ENCODE data around the gene ANTXR1.

Gene ANTXR1

DNA sequence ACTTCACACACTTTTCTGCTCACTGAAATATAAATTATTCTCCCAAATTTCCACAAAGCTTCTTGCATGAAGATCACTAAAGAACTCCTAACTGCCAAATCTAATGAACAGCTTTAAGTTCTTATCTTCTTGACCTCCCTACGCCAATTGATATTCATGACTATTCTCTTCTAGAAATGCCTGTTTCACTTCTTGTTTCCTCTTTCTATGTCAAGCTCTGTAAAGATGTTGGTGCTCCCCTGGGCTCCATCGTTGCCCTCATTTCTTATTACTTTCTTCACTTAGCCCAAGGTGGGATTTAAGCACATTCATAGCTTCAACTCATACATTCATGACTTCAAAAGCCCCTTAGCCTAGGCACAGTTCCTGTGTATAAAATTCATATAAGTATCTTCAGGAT lies 9.2 kb upstream of the ANTXR1 start:
- no peak for DNase-seq

DNA sequence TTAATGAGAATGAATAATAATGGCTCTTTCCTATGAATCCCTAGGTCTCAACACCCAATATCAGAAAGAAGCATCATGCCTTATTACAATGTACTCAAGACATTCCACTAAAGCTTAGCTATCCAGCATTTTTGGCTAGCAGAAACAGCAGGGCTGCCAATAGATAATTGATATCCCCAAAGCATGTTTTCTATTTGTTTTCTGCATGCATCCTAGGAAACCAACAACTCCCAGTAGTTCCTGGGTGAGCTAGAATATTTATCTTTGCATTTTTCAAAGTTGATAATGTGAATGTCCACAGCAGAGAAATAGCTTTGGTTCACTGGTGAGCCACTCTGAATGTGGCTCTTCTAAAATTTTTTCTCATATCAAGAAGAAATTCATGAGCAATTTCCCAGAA lies 5.8 kb upstream of the ANTXR1 start:
- no peak for DNase-seq

DNA sequence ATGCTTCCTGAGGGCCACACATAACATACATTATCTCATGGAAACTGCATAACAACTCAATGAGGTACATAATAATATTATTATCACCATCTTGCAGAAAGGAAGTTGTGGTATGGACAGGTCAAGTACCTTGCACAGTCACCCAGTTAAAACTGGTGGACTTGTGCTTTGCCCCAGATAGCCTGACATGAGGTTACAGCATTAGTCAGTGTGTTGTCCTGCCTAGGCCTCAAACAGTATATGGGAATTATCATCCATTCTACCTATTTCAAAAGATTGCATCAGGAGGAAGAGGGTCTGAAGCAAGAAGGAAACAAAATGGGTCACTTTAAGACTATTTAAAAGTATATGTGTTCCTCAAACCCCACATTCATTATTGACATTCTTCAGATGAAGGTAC lies 5.4 kb upstream of the ANTXR1 start:
- DNase-seq = no peak

DNA sequence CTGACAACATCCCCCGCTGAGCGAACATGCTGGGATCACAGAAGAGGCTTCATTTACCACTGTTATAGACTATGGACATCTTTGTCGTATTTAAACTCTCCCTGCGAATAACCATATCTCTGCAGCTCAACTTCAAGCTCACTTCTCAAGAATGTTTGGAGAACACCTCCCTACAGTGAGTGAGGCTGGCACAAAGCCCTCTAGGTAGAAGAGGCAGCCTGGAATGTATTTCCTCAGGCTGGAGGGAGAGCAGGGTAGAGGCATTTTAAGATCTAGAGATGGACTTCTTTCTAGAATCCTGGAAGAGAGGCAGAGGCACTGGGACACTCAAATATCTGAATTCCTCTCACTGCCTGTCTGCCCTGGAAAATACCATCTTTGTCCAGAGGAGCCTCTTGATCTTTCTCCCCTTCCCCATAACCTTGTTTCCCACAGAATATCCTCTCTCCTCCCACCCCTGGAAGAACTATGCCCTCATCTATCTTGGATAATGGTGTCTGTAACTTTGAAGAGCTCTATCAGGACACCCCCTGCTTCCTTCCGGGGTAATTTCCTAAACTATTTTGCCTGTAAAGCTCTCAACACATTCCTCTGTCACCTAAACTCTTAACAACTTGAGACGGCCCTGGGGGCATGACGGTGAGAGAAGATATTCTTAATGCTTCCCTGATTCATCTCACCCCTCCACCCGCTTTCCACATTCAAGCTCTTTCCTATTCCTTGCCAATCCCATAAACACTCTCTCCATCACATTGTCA lies 2.4 kb upstream of the ANTXR1 start:
- no peak for DNase-seq

DNA sequence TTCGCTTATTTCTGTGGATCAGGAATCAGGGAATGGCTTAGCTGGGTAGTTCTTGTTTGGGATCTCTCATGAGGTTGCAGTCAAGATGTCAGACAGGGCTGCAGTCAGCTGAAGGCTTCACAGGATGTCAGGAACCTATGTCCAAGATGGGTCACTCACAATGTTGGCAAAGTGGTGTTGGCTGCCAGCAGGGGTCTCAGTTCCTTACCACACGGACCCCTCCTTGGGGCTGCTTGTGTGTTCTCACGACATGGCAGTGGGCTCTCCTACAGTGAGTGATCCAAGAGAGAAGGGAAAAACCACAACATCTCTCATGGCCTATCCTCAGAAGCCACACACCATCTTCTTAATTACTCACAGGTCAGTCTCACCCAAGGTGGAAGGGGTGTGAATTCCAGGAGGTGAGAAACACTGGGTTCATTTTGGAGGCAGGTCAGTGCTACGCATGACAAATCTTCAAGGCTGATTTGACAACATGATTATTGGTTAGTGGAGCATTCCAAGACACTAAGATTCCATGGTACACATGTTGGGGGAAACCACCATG lies 1.3 kb upstream of the ANTXR1 start:
- no peak for DNase-seq

DNA sequence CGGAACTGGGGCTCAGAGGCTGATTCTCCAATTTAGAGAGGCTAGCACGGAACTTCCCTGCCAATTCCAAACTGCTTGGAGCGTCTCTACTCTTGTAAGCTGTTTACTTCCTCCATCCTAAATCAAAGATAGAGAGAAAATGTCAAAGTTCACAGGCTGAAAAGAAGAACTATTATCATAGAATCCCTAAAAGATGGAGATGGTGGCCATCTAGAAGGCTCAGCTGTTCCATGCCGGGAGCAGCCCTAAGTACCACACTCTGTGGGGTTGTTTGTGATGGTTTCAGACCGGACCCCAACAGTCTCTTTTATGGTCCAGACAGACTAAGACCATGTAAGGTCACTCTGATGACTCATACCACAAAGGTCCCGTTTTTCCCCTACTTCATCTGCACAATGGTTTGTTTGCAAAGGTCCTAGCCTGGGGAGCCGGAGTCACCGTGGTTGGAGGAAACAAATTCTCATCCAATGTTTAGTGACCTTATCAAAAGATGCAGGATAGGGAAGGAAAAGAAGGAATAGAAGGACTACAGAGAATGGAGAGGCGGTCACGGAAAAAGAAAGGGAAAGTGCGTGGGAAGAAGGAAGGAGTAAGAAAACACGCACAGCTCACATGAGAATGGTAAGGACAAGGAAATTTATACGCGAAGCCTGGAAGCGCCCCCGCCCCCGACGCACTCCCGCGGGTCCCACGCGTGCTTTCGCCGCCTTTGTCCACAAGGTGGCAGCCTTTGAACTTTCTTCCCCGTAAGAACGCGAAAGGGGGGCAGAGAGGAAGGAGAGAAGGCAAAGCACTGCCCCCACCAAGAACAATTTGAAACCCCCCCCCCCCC lies 453 bp upstream of the ANTXR1 start:
- peak in 46 of 56 donors; percentile 6 to 72 (median 50) for DNase-seq

GRCh38 chr2:69013840-69014821 lies 1.2 kb downstream of the ANTXR1 start:
- peak in 1 of 56 donors; percentile 5 for DNase-seq

GRCh38 chr2:69017080-69017479 lies 4.1 kb downstream of the ANTXR1 start:
- DNase-seq = no peak

- DNase-seq = no peak
Observed at GRCh38 chr2:69017835-69018234, 4.9 kb downstream of the ANTXR1 start.

GRCh38 chr2:69018678-69019095 lies 5.7 kb downstream of the ANTXR1 start:
- no peak for DNase-seq

DNA sequence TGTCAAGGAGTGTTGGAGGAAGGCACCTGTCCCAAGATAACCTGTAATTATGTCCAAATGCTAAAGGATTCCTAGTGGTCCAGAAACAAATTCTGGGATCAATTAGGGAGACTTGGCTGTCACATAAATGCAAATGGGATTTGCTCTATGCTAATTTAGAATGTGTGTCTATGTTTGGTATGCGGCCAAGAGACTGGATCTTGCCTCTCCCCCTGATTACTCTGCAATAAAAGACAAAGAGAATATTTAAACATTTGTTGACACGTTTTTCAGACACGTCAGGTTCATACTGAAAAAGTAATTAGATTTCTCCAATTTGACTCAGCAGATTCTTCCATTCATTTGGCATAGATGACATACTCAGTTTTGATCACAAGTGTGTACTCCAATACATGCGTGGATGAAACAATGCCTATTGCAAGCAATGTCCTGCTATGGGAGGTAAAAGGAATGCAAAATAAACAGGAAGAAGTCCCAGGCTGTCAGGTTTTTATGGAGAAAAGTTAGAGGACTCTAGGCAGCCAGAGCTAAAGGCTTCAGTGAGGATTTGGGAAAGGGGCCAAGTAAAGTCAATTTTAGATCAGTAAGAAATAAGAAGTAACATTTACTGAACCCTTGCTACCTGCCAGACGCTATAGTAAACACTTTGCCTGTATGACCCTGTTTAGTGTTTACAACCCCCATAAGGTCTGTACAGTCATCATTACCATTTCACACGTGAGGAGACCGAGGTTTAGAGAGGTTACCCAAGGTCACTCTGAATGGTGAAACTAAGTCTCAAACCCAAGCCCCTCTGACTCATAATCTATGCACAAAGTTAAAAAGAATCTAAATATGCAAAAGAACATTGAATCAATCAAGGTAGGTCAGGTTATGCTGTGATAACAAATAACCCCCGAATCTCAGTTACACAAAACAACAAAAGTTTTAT lies 7.8 kb downstream of the ANTXR1 start:
- no peak for DNase-seq

- DNase-seq = no peak
Observed at GRCh38 chr2:69021727-69022126, 8.7 kb downstream of the ANTXR1 start.

GRCh38 chr2:69022548-69022947 lies 9.6 kb downstream of the ANTXR1 start:
- DNase-seq = no peak

GRCh38 chr2:69023236-69023635 lies 10.3 kb downstream of the ANTXR1 start:
- no peak for DNase-seq

DNA sequence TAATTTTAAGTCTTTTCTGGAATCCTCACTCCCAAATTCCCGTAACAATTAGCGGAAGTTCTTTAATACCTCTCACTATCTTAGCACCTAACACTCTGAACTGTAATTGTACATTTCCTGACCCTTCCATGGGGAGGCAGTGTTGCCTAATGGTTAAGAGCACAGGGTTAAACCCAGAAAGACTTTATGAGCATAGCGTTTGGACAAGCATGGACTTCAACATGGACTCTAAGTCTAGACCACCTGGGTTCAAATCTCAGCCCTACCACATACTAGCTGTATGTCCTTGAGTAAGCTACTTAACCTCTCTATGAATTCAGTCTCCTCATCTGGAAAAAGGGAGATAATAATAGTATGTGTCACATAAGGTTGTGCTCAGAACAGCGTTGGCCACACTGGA lies 13.0 kb downstream of the ANTXR1 start:
- DNase-seq = peak in 2 of 56 donors; percentile 5 to 33

- no peak for DNase-seq
Observed at GRCh38 chr2:69026691-69027459, 13.9 kb downstream of the ANTXR1 start.

DNA sequence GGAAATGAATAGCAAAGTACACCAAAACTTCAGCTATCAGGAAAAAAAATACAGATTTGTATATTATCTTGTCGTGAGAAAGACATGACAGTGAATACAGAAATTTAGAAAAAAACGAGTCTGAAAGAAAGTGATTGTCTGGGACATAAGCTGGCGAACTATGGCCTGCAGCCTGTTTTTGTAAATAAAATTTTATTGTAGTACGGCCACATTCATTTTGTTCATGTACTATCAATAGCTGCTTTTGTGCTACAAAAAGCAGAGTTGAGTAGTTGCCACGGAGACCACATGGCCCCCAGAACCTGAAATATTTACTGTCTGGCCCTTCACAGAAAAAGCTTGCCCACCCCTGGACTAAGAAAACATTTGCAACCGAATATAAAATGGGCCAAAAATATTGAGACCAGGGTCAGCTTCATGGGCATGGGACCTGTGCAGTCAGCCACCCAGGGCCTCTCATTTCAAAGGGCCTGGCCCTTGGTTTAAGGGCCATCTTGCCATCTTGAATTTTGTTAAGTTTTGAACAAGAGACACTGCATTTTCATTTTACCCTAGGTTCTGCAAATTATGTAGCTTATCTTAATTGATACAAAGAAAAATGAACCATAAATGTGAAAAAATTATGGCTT lies 17.9 kb downstream of the ANTXR1 start:
- no peak for DNase-seq

DNA sequence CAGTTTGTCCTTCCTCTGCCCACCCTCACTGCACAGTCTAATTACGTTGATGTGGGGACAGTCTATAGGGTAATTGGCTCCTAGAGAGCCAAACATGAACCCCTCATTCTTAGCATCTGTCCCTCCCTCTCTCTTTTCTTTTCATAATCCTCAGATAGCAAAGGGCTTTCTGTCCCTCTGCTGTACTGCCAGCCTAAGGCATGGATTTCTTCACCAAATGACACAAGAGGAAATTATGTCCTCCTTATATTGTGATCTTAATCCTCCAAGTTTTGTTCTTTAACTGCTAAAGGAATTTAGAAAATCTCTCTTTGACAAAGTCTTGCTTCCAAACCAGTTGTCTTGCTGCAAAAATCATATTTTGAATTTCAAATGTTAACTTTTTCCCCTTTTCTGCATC lies 18.5 kb downstream of the ANTXR1 start:
- no peak for DNase-seq

- no peak for DNase-seq
Observed at GRCh38 chr2:69032336-69032735, 19.4 kb downstream of the ANTXR1 start.
